ENCODE results near the gene PTN.
"Not testable (repeated sequence)": the region's sequence is repeated elsewhere in the genome, so short reads cannot be mapped to it uniquely, and the experiment has no call there.

The PTN gene

DNA sequence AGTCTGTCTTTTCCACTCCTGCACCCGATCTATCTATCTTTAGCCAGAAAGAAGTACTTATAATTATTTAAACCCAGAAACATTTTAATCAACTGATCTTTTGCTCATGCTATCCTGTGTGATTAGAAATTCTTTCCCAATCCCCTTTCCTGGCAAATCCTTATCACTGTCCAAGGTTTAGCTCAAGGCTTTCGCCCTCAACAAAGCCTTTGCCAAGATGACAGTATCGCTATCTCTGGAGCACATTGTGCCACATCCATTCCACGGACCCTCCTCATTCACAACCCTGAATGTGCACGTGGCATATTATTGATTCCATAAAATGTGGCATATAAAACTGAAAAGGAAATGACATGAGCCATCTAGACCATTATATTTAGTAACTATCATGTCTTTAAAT is 71.3 kb downstream of the PTN start:
- Histone ChIP-seq H3K9ac (ENCODE audit: low read length in 5 of 5) (no peak overlapping the region), H3K4me1 (ENCODE audit: control insufficient read depth in 5 of 5, insufficient read depth in 5 of 5, low read length in 5 of 5) (no peaks in the 10 kb centered on the region), H3K9me3 (ENCODE audit: control insufficient read depth in 5 of 5, low read length in 5 of 5) (peaks cover 0 to 3% (median 0%) of the 10 kb centered on the region in 5 donors), H3K27me3 (ENCODE audit: control insufficient read depth in 5 of 5, insufficient read depth in 4 of 5, low read length in 5 of 5) (no peaks in the 10 kb centered on the region), H3K4me3 (ENCODE audit: low read depth in 1 of 5, low read length in 5 of 5) (no peak overlapping the region), H3K36me3 (ENCODE audit: control insufficient read depth in 5 of 5, insufficient read depth in 5 of 5, low read length in 5 of 5) (no peaks in the 10 kb centered on the region), H3K27ac (ENCODE audit: low read depth, low read length) (no peak overlapping the region)

- H3K36me3 ChIP-seq (ENCODE audit: control insufficient read depth in 5 of 5, insufficient read depth in 5 of 5, low read length in 5 of 5) = no peaks in the 10 kb centered on the region
- H3K9ac ChIP-seq (ENCODE audit: low read length in 5 of 5) = no peak overlapping the region
- peaks cover 0 to 3% (median 0%) of the 10 kb centered on the region in 5 donors for H3K9me3 ChIP-seq (ENCODE audit: control insufficient read depth in 5 of 5, low read length in 5 of 5)
- H3K4me3 ChIP-seq (ENCODE audit: low read depth in 1 of 5, low read length in 5 of 5) = no peak overlapping the region
- H3K4me1 ChIP-seq (ENCODE audit: control insufficient read depth in 5 of 5, insufficient read depth in 5 of 5, low read length in 5 of 5) = no peaks in the 10 kb centered on the region
- no peak overlapping the region for H3K27ac ChIP-seq (ENCODE audit: low read depth, low read length)
- H3K27me3 ChIP-seq (ENCODE audit: control insufficient read depth in 5 of 5, insufficient read depth in 4 of 5, low read length in 5 of 5) = no peaks in the 10 kb centered on the region
Observed at GRCh38 chr7:137269240-137269639, 74.3 kb downstream of the PTN start.

GRCh38 chr7:137268001-137268865 is 75.3 kb downstream of the PTN start:
- H3K27me3 ChIP-seq (ENCODE audit: control insufficient read depth in 5 of 5, insufficient read depth in 4 of 5, low read length in 5 of 5) = not testable (repeated sequence)

GRCh38 chr7:137266764-137267163 is 76.8 kb downstream of the PTN start:
- no peaks in the 10 kb centered on the region for H3K4me1 ChIP-seq (ENCODE audit: control insufficient read depth in 5 of 5, insufficient read depth in 5 of 5, low read length in 5 of 5)
- H3K9ac ChIP-seq (ENCODE audit: low read length in 5 of 5) = no peak overlapping the region
- no peaks in the 10 kb centered on the region for H3K36me3 ChIP-seq (ENCODE audit: control insufficient read depth in 5 of 5, insufficient read depth in 5 of 5, low read length in 5 of 5)

More at GRCh38 chr7:137268001-137268865, 75.3 kb downstream of the PTN start:
- not testable (repeated sequence) for H3K27ac ChIP-seq (ENCODE audit: low read depth, low read length); H3K36me3 ChIP-seq (ENCODE audit: control insufficient read depth in 5 of 5, insufficient read depth in 5 of 5, low read length in 5 of 5); H3K9ac ChIP-seq (ENCODE audit: low read length in 5 of 5); H3K4me3 ChIP-seq (ENCODE audit: low read depth in 1 of 5, low read length in 5 of 5); H3K4me1 ChIP-seq (ENCODE audit: control insufficient read depth in 5 of 5, insufficient read depth in 5 of 5, low read length in 5 of 5); H3K9me3 ChIP-seq (ENCODE audit: control insufficient read depth in 5 of 5, low read length in 5 of 5)

DNA sequence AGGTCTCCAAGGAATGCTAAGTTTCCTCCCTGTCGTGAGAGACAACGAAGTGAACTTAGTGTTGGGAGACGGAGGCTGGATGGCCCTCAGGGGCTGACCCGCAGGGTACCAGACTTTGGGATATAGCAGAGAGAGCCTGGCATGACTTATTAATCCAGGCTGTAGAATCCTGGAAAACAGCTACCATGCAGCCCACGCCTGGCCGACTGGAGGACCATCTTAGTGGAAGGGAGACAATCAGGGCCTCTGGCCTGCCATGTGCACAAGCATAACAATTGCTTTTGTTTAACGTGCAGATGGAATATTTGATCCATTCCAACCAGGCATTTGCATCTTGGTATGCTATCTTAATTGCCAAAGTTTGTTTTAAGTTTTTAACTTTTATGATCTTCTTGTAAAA is 78.1 kb downstream of the PTN start:
- not testable (repeated sequence) for H3K4me3 ChIP-seq (ENCODE audit: low read depth in 1 of 5, low read length in 5 of 5); H3K9ac ChIP-seq (ENCODE audit: low read length in 5 of 5); H3K27me3 ChIP-seq (ENCODE audit: control insufficient read depth in 5 of 5, insufficient read depth in 4 of 5, low read length in 5 of 5); H3K36me3 ChIP-seq (ENCODE audit: control insufficient read depth in 5 of 5, insufficient read depth in 5 of 5, low read length in 5 of 5); H3K9me3 ChIP-seq (ENCODE audit: control insufficient read depth in 5 of 5, low read length in 5 of 5); H3K27ac ChIP-seq (ENCODE audit: low read depth, low read length); H3K4me1 ChIP-seq (ENCODE audit: control insufficient read depth in 5 of 5, insufficient read depth in 5 of 5, low read length in 5 of 5)

More at GRCh38 chr7:137266764-137267163, 76.8 kb downstream of the PTN start:
- no peak overlapping the region for H3K27ac ChIP-seq (ENCODE audit: low read depth, low read length)
- H3K9me3 ChIP-seq (ENCODE audit: control insufficient read depth in 5 of 5, low read length in 5 of 5) = peaks cover 0 to 3% (median 0%) of the 10 kb centered on the region in 5 donors
- H3K27me3 ChIP-seq (ENCODE audit: control insufficient read depth in 5 of 5, insufficient read depth in 4 of 5, low read length in 5 of 5) = no peaks in the 10 kb centered on the region
- no peak overlapping the region for H3K4me3 ChIP-seq (ENCODE audit: low read depth in 1 of 5, low read length in 5 of 5)

DNA sequence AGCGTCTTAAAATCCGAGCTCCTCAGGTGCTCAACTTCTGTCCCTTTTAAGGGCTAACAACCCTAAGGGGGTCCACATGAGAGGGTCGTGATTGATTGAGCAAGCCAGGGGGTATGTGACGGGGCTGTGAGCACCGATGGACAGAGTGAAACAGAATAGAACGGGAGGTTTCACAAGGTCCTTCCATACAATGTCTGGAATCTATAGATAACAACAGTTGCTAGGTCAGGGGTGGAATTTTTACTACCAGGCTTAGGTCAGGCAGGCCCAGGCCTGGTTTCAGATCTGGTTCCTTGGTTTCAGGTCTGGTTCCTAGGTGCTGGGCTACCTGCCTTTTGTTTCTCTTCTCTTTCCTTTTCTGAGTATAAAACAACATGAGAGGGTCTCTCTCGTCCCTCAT is 80.9 kb downstream of the PTN start:
- Histone ChIP-seq H3K4me1 (ENCODE audit: control insufficient read depth in 5 of 5, insufficient read depth in 5 of 5, low read length in 5 of 5) (no peaks in the 10 kb centered on the region), H3K36me3 (ENCODE audit: control insufficient read depth in 5 of 5, insufficient read depth in 5 of 5, low read length in 5 of 5) (no peaks in the 10 kb centered on the region), H3K27me3 (ENCODE audit: control insufficient read depth in 5 of 5, insufficient read depth in 4 of 5, low read length in 5 of 5) (no peaks in the 10 kb centered on the region), H3K9me3 (ENCODE audit: control insufficient read depth in 5 of 5, low read length in 5 of 5) (no peaks in the 10 kb centered on the region), H3K27ac (ENCODE audit: low read depth, low read length) (no peak overlapping the region), H3K4me3 (ENCODE audit: low read depth in 1 of 5, low read length in 5 of 5) (no peak overlapping the region), H3K9ac (ENCODE audit: low read length in 5 of 5) (no peak overlapping the region)

DNA sequence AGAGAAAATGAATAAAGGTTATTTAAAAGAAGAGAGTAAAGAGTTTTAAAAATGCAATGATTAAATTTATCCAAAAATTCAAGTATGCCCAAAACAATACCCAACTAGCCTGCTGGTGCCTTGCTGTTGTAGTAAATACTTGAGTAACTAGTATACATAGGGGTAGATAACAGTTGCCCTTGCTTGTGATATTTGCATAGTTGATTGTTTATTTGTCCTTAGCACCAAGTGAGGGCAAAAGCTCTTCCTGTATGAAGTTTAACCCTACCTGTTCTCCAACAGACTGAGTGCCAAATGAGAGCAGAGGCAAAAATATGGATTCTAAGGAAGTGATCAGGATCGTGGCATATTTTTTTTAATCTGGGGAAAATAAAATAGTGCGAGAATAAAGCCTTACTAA is 85.0 kb downstream of the PTN start:
- Histone ChIP-seq H3K4me3 (ENCODE audit: low read depth in 1 of 5, low read length in 5 of 5) (no peak overlapping the region), H3K27ac (ENCODE audit: low read depth, low read length) (no peak overlapping the region), H3K27me3 (ENCODE audit: control insufficient read depth in 5 of 5, insufficient read depth in 4 of 5, low read length in 5 of 5) (no peaks in the 10 kb centered on the region), H3K36me3 (ENCODE audit: control insufficient read depth in 5 of 5, insufficient read depth in 5 of 5, low read length in 5 of 5) (no peaks in the 10 kb centered on the region), H3K9ac (ENCODE audit: low read length in 5 of 5) (no peak overlapping the region), H3K4me1 (ENCODE audit: control insufficient read depth in 5 of 5, insufficient read depth in 5 of 5, low read length in 5 of 5) (no peaks in the 10 kb centered on the region), H3K9me3 (ENCODE audit: control insufficient read depth in 5 of 5, low read length in 5 of 5) (no peaks in the 10 kb centered on the region)

- Histone ChIP-seq H3K4me3 (ENCODE audit: low read depth in 1 of 5, low read length in 5 of 5) (no peak overlapping the region), H3K27me3 (ENCODE audit: control insufficient read depth in 5 of 5, insufficient read depth in 4 of 5, low read length in 5 of 5) (no peaks in the 10 kb centered on the region), H3K9ac (ENCODE audit: low read length in 5 of 5) (no peak overlapping the region), H3K4me1 (ENCODE audit: control insufficient read depth in 5 of 5, insufficient read depth in 5 of 5, low read length in 5 of 5) (no peaks in the 10 kb centered on the region), H3K36me3 (ENCODE audit: control insufficient read depth in 5 of 5, insufficient read depth in 5 of 5, low read length in 5 of 5) (peaks cover 0 to 4% (median 0%) of the 10 kb centered on the region in 5 donors), H3K27ac (ENCODE audit: low read depth, low read length) (no peak overlapping the region), H3K9me3 (ENCODE audit: control insufficient read depth in 5 of 5, low read length in 5 of 5) (no peaks in the 10 kb centered on the region)
Observed at GRCh38 chr7:137254766-137255165, 88.8 kb downstream of the PTN start.

DNA sequence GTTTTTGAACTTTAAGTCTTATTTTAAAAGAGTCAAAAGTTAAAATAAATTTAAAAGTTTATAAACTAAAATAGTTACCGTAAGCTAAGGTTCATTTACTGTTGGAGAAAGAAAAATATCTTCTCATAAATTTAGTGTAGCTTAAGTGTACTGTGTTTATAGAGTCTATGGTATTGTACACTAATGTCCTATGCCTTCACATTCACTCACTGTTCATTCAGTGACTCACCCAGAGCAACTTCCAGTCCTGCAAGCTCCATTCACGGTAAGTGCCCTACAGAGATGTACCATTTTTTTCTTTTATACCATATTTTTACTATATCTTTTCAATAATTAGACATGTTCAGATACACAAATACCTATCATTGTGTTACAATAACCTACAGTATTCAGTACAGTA is 97.6 kb downstream of the PTN start:
- Histone ChIP-seq H3K9me3 (ENCODE audit: control insufficient read depth in 5 of 5, low read length in 5 of 5) (peaks cover 0 to 2% (median 0%) of the 10 kb centered on the region in 5 donors), H3K9ac (ENCODE audit: low read length in 5 of 5) (no peak overlapping the region), H3K27ac (ENCODE audit: low read depth, low read length) (no peak overlapping the region), H3K36me3 (ENCODE audit: control insufficient read depth in 5 of 5, insufficient read depth in 5 of 5, low read length in 5 of 5) (peaks cover 0 to 4% (median 0%) of the 10 kb centered on the region in 5 donors), H3K27me3 (ENCODE audit: control insufficient read depth in 5 of 5, insufficient read depth in 4 of 5, low read length in 5 of 5) (no peaks in the 10 kb centered on the region), H3K4me1 (ENCODE audit: control insufficient read depth in 5 of 5, insufficient read depth in 5 of 5, low read length in 5 of 5) (no peaks in the 10 kb centered on the region), H3K4me3 (ENCODE audit: low read depth in 1 of 5, low read length in 5 of 5) (no peak overlapping the region)

GRCh38 chr7:137245186-137245585 is 98.3 kb downstream of the PTN start:
- Histone ChIP-seq H3K9ac (ENCODE audit: low read length in 5 of 5) (no peak overlapping the region), H3K27me3 (ENCODE audit: control insufficient read depth in 5 of 5, insufficient read depth in 4 of 5, low read length in 5 of 5) (no peaks in the 10 kb centered on the region), H3K36me3 (ENCODE audit: control insufficient read depth in 5 of 5, insufficient read depth in 5 of 5, low read length in 5 of 5) (peaks cover 0 to 2% (median 0%) of the 10 kb centered on the region in 5 donors), H3K4me3 (ENCODE audit: low read depth in 1 of 5, low read length in 5 of 5) (no peak overlapping the region), H3K4me1 (ENCODE audit: control insufficient read depth in 5 of 5, insufficient read depth in 5 of 5, low read length in 5 of 5) (no peaks in the 10 kb centered on the region), H3K9me3 (ENCODE audit: control insufficient read depth in 5 of 5, low read length in 5 of 5) (peaks cover 0 to 2% (median 0%) of the 10 kb centered on the region in 5 donors), H3K27ac (ENCODE audit: low read depth, low read length) (no peak overlapping the region)

Data from subcutaneous abdominal adipose tissue (tissue), 5 donors.